SK-N-SH treated with all-trans-retinoic acid at 6 μM for 48 hours (cell line): ENCODE data around the gene QRFP.

Experiments used
- ATAC-seq: fragments of 200-7000 bp; cut with Tn5 transposase; 3 replicates; pipeline ENCODE4 v1.9.1; 2020; ENCODE audit warnings: mild to moderate bottlenecking, moderate library complexity
- ARNTL ChIP-seq: fragments of 450-650 bp; formaldehyde crosslinking; IDR thresholded peaks from 2 replicates; pipeline ENCODE4 v1.5.0; 2020; ENCODE audit warnings: low read depth, mild to moderate bottlenecking, moderate library complexity, borderline replicate concordance
- BACH2 ChIP-seq: fragments of 250-450 bp; sonication (Bioruptor Pico); IDR thresholded peaks from 2 replicates; pipeline ENCODE4 v1.9.0; 2021; ENCODE audit warnings: mild to moderate bottlenecking, borderline replicate concordance
- CSDC2 ChIP-seq: fragments of 250-450 bp; sonication (Bioruptor Pico); IDR thresholded peaks from 2 replicates; pipeline ENCODE4 v1.5.0; 2020; ENCODE audit warnings: mild to moderate bottlenecking, moderate library complexity
- CSRNP3 ChIP-seq: fragments of 250-450 bp; sonication (Bioruptor Pico); IDR thresholded peaks from 2 replicates; pipeline ENCODE4 v1.5.1; 2021; ENCODE audit warnings: mild to moderate bottlenecking, moderate library complexity
- ESRRG ChIP-seq: fragments of 250-450 bp; sonication (Bioruptor Pico); IDR thresholded peaks from 2 replicates; pipeline ENCODE4 v1.6.1; 2021; ENCODE audit warnings: mild to moderate bottlenecking
- ISL1 ChIP-seq: fragments of 250-450 bp; sonication (Bioruptor Pico); IDR thresholded peaks from 2 replicates; pipeline ENCODE4 v2.1.2; 2022; ENCODE audit warnings: mild to moderate bottlenecking, moderate library complexity
- OSR1 ChIP-seq: fragments of 250-450 bp; sonication (Bioruptor Pico); IDR thresholded peaks from 2 replicates; pipeline ENCODE4 v1.8.0; 2022; ENCODE audit warnings: moderate library complexity, mild to moderate bottlenecking, inconsistent platforms
- PATZ1 ChIP-seq: fragments of 250-450 bp; sonication (Bioruptor Pico); IDR thresholded peaks from 2 replicates; pipeline ENCODE4 v1.8.0; 2020; ENCODE audit warnings: mild to moderate bottlenecking, moderate library complexity, borderline replicate concordance
- POU6F1 ChIP-seq: fragments of 250-450 bp; sonication (Bioruptor Pico); IDR thresholded peaks from 2 replicates; pipeline ENCODE4 v1.8.0; 2021; ENCODE audit warnings: low read depth, mild to moderate bottlenecking, moderate library complexity, borderline replicate concordance
- PPARA ChIP-seq: fragments of 250-450 bp; sonication (Bioruptor Pico); IDR thresholded peaks from 2 replicates; pipeline ENCODE4 v1.5.0; 2020; ENCODE audit warnings: mild to moderate bottlenecking, borderline replicate concordance
- RARB ChIP-seq: fragments of 250-450 bp; sonication (Bioruptor Pico); IDR thresholded peaks from 2 replicates; pipeline ENCODE4 v1.8.0; 2021; ENCODE audit warnings: mild to moderate bottlenecking, moderate library complexity
- SNAI2 ChIP-seq: fragments of 250-450 bp; sonication (Bioruptor Pico); IDR thresholded peaks from 2 replicates; pipeline ENCODE4 v1.5.0; 2020; ENCODE audit warnings: mild to moderate bottlenecking, moderate library complexity
- TCF4 ChIP-seq: fragments of 250-450 bp; sonication (Bioruptor Pico); IDR thresholded peaks from 2 replicates; pipeline ENCODE4 v1.8.0; 2021; ENCODE audit warnings: mild to moderate bottlenecking, moderate library complexity, borderline replicate concordance
- ZC3H10 ChIP-seq: fragments of 250-450 bp; sonication (Bioruptor Pico); IDR thresholded peaks from 2 replicates; pipeline ENCODE4 v1.5.1; 2021; ENCODE audit warnings: mild to moderate bottlenecking, moderate library complexity
- ZFP3 ChIP-seq: fragments of 250-450 bp; sonication (Bioruptor Pico); IDR thresholded peaks from 2 replicates; pipeline ENCODE4 v1.5.0; 2020; ENCODE audit warnings: mild to moderate bottlenecking, moderate library complexity
- ZFP30 ChIP-seq: fragments of 450-650 bp; formaldehyde crosslinking; IDR thresholded peaks from 2 replicates; pipeline ENCODE4 v1.5.0; 2022; ENCODE audit warnings: mild to moderate bottlenecking, moderate library complexity
- ZNF565 ChIP-seq: fragments of 450-650 bp; formaldehyde crosslinking; conservative IDR thresholded peaks from 2 replicates; pipeline ENCODE4 v1.5.0; 2020; ENCODE audit warnings: low read depth, mild to moderate bottlenecking, moderate library complexity
- ZNF70 ChIP-seq: fragments of 450-650 bp; formaldehyde crosslinking; IDR thresholded peaks from 2 replicates; pipeline ENCODE4 v1.5.0; 2020; ENCODE audit warnings: mild to moderate bottlenecking, moderate library complexity
- ZNF8 ChIP-seq: fragments of 450-650 bp; formaldehyde crosslinking; IDR thresholded peaks from 2 replicates; pipeline ENCODE4 v1.5.0; 2020; ENCODE audit warnings: mild to moderate bottlenecking, moderate library complexity
- TF ChIP-seq, protein P1 (sequence below): fragments of 250-450 bp; sonication (Bioruptor Pico); IDR thresholded peaks from 2 replicates; pipeline ENCODE4 v1.5.1; 2020; ENCODE audit warnings: low read depth, mild to moderate bottlenecking, moderate library complexity

The QRFP gene

DNA sequence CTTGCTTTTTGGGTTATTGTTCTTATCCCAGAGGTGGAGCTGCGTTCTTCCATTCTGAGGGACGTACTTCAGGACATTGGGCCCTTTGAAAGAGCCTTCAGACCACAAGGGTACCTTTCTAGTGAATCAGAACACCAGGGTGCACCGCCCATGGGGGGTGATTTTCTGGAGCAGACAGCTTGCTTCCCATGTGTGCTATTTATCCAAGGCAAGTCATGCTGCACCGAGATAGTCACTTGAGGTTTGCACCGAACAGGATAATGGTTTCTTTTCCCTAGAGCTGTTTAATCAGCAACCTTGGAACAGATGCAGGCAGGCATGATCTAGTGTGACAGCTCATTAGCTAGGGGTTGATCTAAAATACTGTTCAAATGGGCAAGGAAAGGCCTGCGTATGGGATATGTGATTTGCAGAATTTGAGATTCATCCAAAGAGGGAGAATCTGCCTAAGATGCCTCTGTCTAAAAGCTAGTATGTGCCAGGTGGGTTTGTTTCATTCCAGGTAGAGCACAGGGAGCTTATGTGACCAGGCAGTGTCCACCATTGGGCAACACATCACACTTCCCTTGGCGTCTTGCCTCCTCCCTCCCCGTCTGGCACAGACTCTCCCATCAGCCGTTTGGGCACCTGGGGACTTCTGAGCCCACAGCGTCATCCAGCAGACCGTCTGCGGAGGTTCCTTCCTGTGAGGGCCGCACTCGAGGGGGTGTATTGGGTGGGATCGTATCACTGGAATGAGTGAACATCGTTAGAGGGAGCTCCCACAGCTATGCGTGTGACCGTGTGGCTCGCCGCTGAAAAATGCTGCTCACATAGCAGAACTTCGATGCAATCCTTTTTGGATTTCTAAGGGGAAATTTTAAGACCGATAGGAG, 38.5 kb downstream of the QRFP start:
- TF ChIP-seq ARNTL (CRISPR knock-in tag) (no peak), BACH2 (no peak), SNAI2 (no peak), ZFP30 (no peak), ZNF8 (no peak), ZNF565 (CRISPR knock-in tag) (no peak), CSRNP3 (CRISPR knock-in tag) (no peak), TCF4 (CRISPR knock-in tag) (no peak), ZNF70 (CRISPR knock-in tag) (no peak)
- TF ChIP-seq, protein P1, sequence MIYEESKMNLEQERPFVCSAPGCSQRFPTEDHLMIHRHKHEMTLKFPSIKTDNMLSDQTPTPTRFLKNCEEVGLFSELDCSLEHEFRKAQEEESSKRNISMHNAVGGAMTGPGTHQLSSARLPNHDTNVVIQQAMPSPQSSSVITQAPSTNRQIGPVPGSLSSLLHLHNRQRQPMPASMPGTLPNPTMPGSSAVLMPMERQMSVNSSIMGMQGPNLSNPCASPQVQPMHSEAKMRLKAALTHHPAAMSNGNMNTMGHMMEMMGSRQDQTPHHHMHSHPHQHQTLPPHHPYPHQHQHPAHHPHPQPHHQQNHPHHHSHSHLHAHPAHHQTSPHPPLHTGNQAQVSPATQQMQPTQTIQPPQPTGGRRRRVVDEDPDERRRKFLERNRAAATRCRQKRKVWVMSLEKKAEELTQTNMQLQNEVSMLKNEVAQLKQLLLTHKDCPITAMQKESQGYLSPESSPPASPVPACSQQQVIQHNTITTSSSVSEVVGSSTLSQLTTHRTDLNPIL = no peak
- ATAC-seq = peak; percentile 48

GRCh38 chr9:130856474-130856873, 40.1 kb downstream of the QRFP start:
- ATAC-seq = no peak
- no peak for TF ChIP-seq BACH2

DNA sequence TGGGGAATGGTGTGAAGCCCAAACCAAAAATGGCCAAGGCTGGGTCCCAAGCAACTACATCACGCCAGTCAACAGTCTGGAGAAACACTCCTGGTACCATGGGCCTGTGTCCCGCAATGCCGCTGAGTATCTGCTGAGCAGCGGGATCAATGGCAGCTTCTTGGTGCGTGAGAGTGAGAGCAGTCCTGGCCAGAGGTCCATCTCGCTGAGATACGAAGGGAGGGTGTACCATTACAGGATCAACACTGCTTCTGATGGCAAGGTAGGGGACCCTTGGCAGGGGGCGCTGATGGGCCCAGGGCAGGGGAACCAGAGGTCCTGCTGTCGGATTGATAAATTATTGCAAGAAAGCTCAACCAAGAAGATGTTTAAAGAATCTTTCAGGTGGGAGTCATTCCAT, 41.8 kb downstream of the QRFP start:
- TF ChIP-seq, protein P1 = no peak
- TF ChIP-seq ZFP30 (no peak), CSDC2 (CRISPR knock-in tag) (no peak), ISL1 (no peak), PPARA (CRISPR knock-in tag) (no peak), BACH2 (no peak), SNAI2 (no peak), OSR1 (CRISPR knock-in tag) (no peak), POU6F1 (CRISPR knock-in tag) (no peak), ZNF70 (CRISPR knock-in tag) (no peak), TCF4 (CRISPR knock-in tag) (no peak), RARB (no peak), ZFP3 (CRISPR knock-in tag) (no peak), CSRNP3 (CRISPR knock-in tag) (no peak), ARNTL (CRISPR knock-in tag) (no peak), PATZ1 (CRISPR knock-in tag) (no peak), ZNF8 (no peak), ZC3H10 (CRISPR knock-in tag) (no peak), ESRRG (CRISPR knock-in tag) (no peak)

More for the DNA sequence above, 41.8 kb downstream of the QRFP start:
- ATAC-seq = no peak
